HCT116 (cell line): ENCODE measurements around the gene BICRAL. TPM values are rescaled to one million over a fixed set of nuclear protein-coding genes. Genes with fewer than 3 reads are reported as not detected.

Experiments used
- ATAC-seq: fragments of 200-7000 bp; cut with Tn5 transposase; 2 replicates; pipeline ENCODE4 v1.9.1; 2020; ENCODE audit warnings: mild to moderate bottlenecking, moderate library complexity
- BruUV-seq: library from RNA; stranded (reverse); fragments of 400-500 nt; replicated peaks from 2 replicates; lab custom pipeline; 2021; lab: Mats Ljungman, UMichigan
- CTCF ChIA-PET: fragments of 300-600 bp; sonication (Branson Sonifier 250); formaldehyde crosslinking; loops from one replicate; lab custom pipeline; 2021; ENCODE audit warnings: antibody characterized with exemption; lab: Charles Lee
- POLR2A ChIA-PET: fragments of 300-600, 350-600 bp; sonication (Branson Sonifier 250); formaldehyde crosslinking; loops from one replicate; lab custom pipeline; 2021; ENCODE audit warnings: antibody characterized with exemption; lab: Charles Lee
- RAD21 ChIA-PET, 2 experiments: fragments of 300-600 bp; sonication (Branson Sonifier 250); formaldehyde crosslinking; loops; one replicate each; lab custom pipeline; 2023; ENCODE audit warnings: low total read pairs in 2 of 2; ENCODE audit not compliant: uncharacterized antibody in 2 of 2, unreplicated experiment in 2 of 2, low non-redundant PET in 1 of 2; lab: Charles Lee
- DNase-seq: peaks from one replicate; pipeline ENCODE4 v3.0.0-alpha.2; 2010; ENCODE audit warnings: low read depth, low spot score
- H2AFZ ChIP-seq: fragments of 200-600 bp; shearing (Covaris generic), sonication (generic); 2 replicates; pipeline ENCODE4 v1.6.1; 2017; ENCODE audit warnings: low read depth, mixed run types, mixed read lengths, antibody characterized with exemption, low read length; ENCODE audit not compliant: poor library complexity, severe bottlenecking
- H3K27ac ChIP-seq: 2 replicates; pipeline ENCODE4 v1.5.1; 2012; ENCODE audit warnings: low read depth, low read length
- H3K27me3 ChIP-seq: fragments of 200-600 bp; sonication (generic); 2 replicates; pipeline ENCODE4 v1.6.1; 2016; ENCODE audit warnings: mixed run types, low read length, mixed read lengths; ENCODE audit not compliant: insufficient read depth
- H3K36me3 ChIP-seq, 2 experiments: fragments of 200-500 bp in 1 of 2; fragments of 200-600 bp in 1 of 2; sonication (Bioruptor generic) in 1 of 2; sonication (generic) in 1 of 2; 2 replicates each; pipeline versions ENCODE4 v1.5.1 to v1.6.1; 2014 to 2016; ENCODE audit warnings: low read length in 2 of 2, inconsistent platforms in 1 of 2, mixed read lengths in 1 of 2, mixed run types in 1 of 2; ENCODE audit not compliant: insufficient read depth in 2 of 2, control insufficient read depth in 1 of 2
- H3K4me1 ChIP-seq, 2 experiments: fragments of 200-600 bp in 1 of 2; sonication (generic) in 1 of 2; 2 replicates each; pipeline versions ENCODE4 v1.5.1 to v1.6.1; 2012 to 2017; ENCODE audit warnings: low read length in 2 of 2, inconsistent platforms in 1 of 2, mild to moderate bottlenecking in 1 of 2, mixed read lengths in 1 of 2, mixed run types in 1 of 2, moderate library complexity in 1 of 2; ENCODE audit not compliant: insufficient read depth in 2 of 2, control insufficient read depth in 1 of 2
- H3K4me2 ChIP-seq: fragments of 200-600 bp; sonication (generic); 2 replicates; pipeline ENCODE4 v1.6.1; 2017; ENCODE audit warnings: mixed run types, low read length, mixed read lengths
- H3K4me3 ChIP-seq, 2 experiments: fragments of 200-600 bp in 1 of 2; sonication (generic) in 1 of 2; replicated peaks in 1 of 2; 2 replicates each; pipeline ENCODE4 v1.5.1; 2011 to 2016; ENCODE audit warnings: low read length in 2 of 2, control low read depth in 1 of 2, low read depth in 1 of 2, mild to moderate bottlenecking in 1 of 2, mixed read lengths in 1 of 2, mixed run types in 1 of 2
- H3K79me2 ChIP-seq: fragments of 200-600 bp; sonication (generic); 2 replicates; pipeline ENCODE4 v1.6.1; 2017; ENCODE audit warnings: mild to moderate bottlenecking, mixed run types, low read length, moderate library complexity, mixed read lengths; ENCODE audit not compliant: insufficient read depth
- H3K9ac ChIP-seq: fragments of 200-600 bp; sonication (generic); 2 replicates; pipeline ENCODE4 v1.6.1; 2016; ENCODE audit warnings: low read length, mixed read lengths
- H3K9me2 ChIP-seq: fragments of 200-600 bp; sonication (generic), shearing (Covaris generic); 2 replicates; pipeline ENCODE4 v1.6.1; 2017; ENCODE audit warnings: mixed run types, mild to moderate bottlenecking, moderate library complexity; ENCODE audit not compliant: insufficient read depth
- H3K9me3 ChIP-seq, 2 experiments: fragments of 200-500 bp in 1 of 2; fragments of 200-600 bp in 1 of 2; sonication (Bioruptor generic) in 1 of 2; sonication (generic) in 1 of 2; 2 replicates each; pipeline ENCODE4 v1.6.1; 2014 to 2017; ENCODE audit warnings: low read length in 2 of 2, mixed read lengths in 2 of 2, inconsistent platforms in 1 of 2, low read depth in 1 of 2, mild to moderate bottlenecking in 1 of 2, mixed run types in 1 of 2, moderate library complexity in 1 of 2; ENCODE audit not compliant: control insufficient read depth in 1 of 2, insufficient read depth in 1 of 2
- H4K20me1 ChIP-seq: fragments of 200-600 bp; sonication (generic), shearing (Covaris generic); 2 replicates; pipeline ENCODE4 v1.6.1; 2017; ENCODE audit warnings: mixed run types, mild to moderate bottlenecking, moderate library complexity; ENCODE audit not compliant: insufficient read depth
- ATF3 ChIP-seq: IDR thresholded peaks from 2 replicates; pipeline ENCODE4 v1.6.1; 2012
- CBX3 ChIP-seq: IDR thresholded peaks from 2 replicates; pipeline ENCODE4 v1.6.1; 2012; ENCODE audit warnings: low read depth
- CEBPB ChIP-seq: IDR thresholded peaks from 2 replicates; pipeline ENCODE4 v1.6.1; 2012; ENCODE audit warnings: low read depth
- CTCF ChIP-seq, 3 experiments: fragments of 200-600 bp in 1 of 3; sonication (generic) in 1 of 3; IDR thresholded peaks in 2 of 3; conservative IDR thresholded peaks in 1 of 3; 2 replicates each; pipeline ENCODE4 v1.5.1; 2012 to 2017; ENCODE audit warnings: low read depth in 2 of 3, low read length in 2 of 3, antibody characterized with exemption in 1 of 3, borderline replicate concordance in 1 of 3, control low read depth in 1 of 3, mild to moderate bottlenecking in 1 of 3, mixed read lengths in 1 of 3, mixed run types in 1 of 3, moderate library complexity in 1 of 3; ENCODE audit not compliant: insufficient read depth in 1 of 3
- EGR1 ChIP-seq: IDR thresholded peaks from 2 replicates; pipeline ENCODE4 v1.6.1; 2012; ENCODE audit warnings: low read depth
- ELF1 ChIP-seq: IDR thresholded peaks from 2 replicates; pipeline ENCODE4 v1.6.1; 2012; ENCODE audit warnings: low read depth, borderline replicate concordance
- EZH2 ChIP-seq: fragments of 200-600 bp; sonication (generic); IDR thresholded peaks from 2 replicates; pipeline ENCODE4 v1.6.1; 2017; ENCODE audit warnings: antibody characterized with exemption, mixed run types
- JUND ChIP-seq: IDR thresholded peaks from 2 replicates; pipeline ENCODE4 v1.6.1; 2012
- POLR2A ChIP-seq: IDR thresholded peaks from 2 replicates; pipeline ENCODE4 v1.7.0; 2011; ENCODE audit warnings: borderline replicate concordance; ENCODE audit not compliant: insufficient read depth, insufficient read length; ENCODE audit errors: extremely low read depth
- POLR2AphosphoS5 ChIP-seq: IDR thresholded peaks from 2 replicates; pipeline ENCODE4 v1.6.1; 2011; ENCODE audit warnings: mild to moderate bottlenecking, low read depth, low read length, moderate library complexity
- RAD21 ChIP-seq: IDR thresholded peaks from 2 replicates; pipeline ENCODE4 v1.6.1; 2012; ENCODE audit warnings: low read depth, mild to moderate bottlenecking
- REST ChIP-seq: IDR thresholded peaks from 2 replicates; pipeline ENCODE4 v1.6.1; 2012; ENCODE audit warnings: low read depth
- SIN3A ChIP-seq: IDR thresholded peaks from 2 replicates; pipeline ENCODE4 v1.6.1; 2012; ENCODE audit warnings: low read depth
- SRF ChIP-seq: IDR thresholded peaks from 2 replicates; pipeline ENCODE4 v1.6.1; 2012; ENCODE audit warnings: low read depth
- YY1 ChIP-seq: IDR thresholded peaks from 2 replicates; pipeline ENCODE4 v1.6.1; 2011; ENCODE audit warnings: low read length, low read depth, moderate library complexity, mild to moderate bottlenecking; ENCODE audit not compliant: insufficient replicate concordance; ENCODE audit errors: extremely low read depth
- ZFX ChIP-seq: fragments of 450-650 bp; IDR thresholded peaks from 2 replicates; pipeline ENCODE4 v1.6.1; 2017
- ZNF274 ChIP-seq: fragments of 200-500 bp; sonication (Bioruptor generic); IDR thresholded peaks from 2 replicates; pipeline ENCODE4 v1.6.1; 2014; ENCODE audit warnings: mild to moderate bottlenecking, low read depth, low read length, inconsistent platforms
- intact Hi-C: fragments of 100-400 bp; cut with micrococcal nuclease; formaldehyde crosslinking; loops from 2 replicates; pipeline ENCODE4 v1.10.0; 2022
- total RNA-seq: library from RNA; stranded (reverse); gene quantifications from one replicate; pipeline ENCODE4 v1.2.1, GENCODE V29; 2021; ENCODE audit not compliant: unreplicated experiment

Gene BICRAL
- total RNA-seq, 1 experiment from 2014 or later, result 14.9 TPM

GRCh38 chr6:42740725-42741124, 41.1 kb upstream of the BICRAL start:
- ATAC-seq (no peak), DNase-seq (no peak)
- Histone ChIP-seq H3K9me3 (no peaks in the 10 kb centered on the region), H3K79me2 (peaks cover 18% of the 10 kb centered on the region), H4K20me1 (no peaks in the 10 kb centered on the region), H3K27ac (no peak overlapping the region), H3K4me2 (no peak overlapping the region), H3K4me1 (peaks cover 5 to 9% of the 10 kb centered on the region in 2 experiments), H3K9ac (no peak overlapping the region), H3K9me2 (no peaks in the 10 kb centered on the region), H3K27me3 (no peaks in the 10 kb centered on the region), H3K4me3 (no peak overlapping the region), H2AFZ (no peak overlapping the region), H3K36me3 (no peaks in the 10 kb centered on the region)
- no peak for TF ChIP-seq EGR1
- TF ChIP-seq JUND, result no peak
- no peak for TF ChIP-seq ZNF274
- no peak for TF ChIP-seq YY1
- TF ChIP-seq SRF, result no peak
- TF ChIP-seq ATF3, result no peak
- no peak for TF ChIP-seq RAD21
- TF ChIP-seq EZH2, result no peak
- TF ChIP-seq ELF1, result no peak
- TF ChIP-seq REST, result no peak
- TF ChIP-seq CEBPB, result no peak
- no peak for TF ChIP-seq POLR2A
- TF ChIP-seq POLR2AphosphoS5, result no peak
- no peak for TF ChIP-seq CBX3
- no peak for TF ChIP-seq CTCF (IDR thresholded peaks at IDR 0.05 in 2 of 3, conservative IDR thresholded peaks at IDR 0.05 in 1 of 3; ENCODE audit: borderline replicate concordance in 1 of 3, insufficient read depth in 1 of 3, low read depth in 2 of 3, low read length in 2 of 3)
- no peak for TF ChIP-seq SIN3A
- no peak for TF ChIP-seq ZFX
- CTCF ChIA-PET, result no interaction called here
- RAD21 ChIA-PET, result no interaction called here
- intact Hi-C loops, result no loop called here
- no TSS peak for BruUV-seq
- POLR2A ChIA-PET, result interaction anchor here (0.7 kb wide), 1 partner anchor 771 kb away, joined by 3 read pairs; no protein-coding TSS in a partner anchor
